Limb (tissue), 2 donors: ENCODE results near the gene ABITRAM.
"Not testable (repeated sequence)": the region's sequence is repeated elsewhere in the genome, so short reads cannot be mapped to it uniquely, and the experiment has no call there.

ENCODE experiments used
- DNase-seq, 2 donors: peaks; one replicate each; pipeline ENCODE4 v3.0.0-alpha.2; 2016; ENCODE audit errors: extremely low spot score in 2 of 2

The ABITRAM gene, protein sequence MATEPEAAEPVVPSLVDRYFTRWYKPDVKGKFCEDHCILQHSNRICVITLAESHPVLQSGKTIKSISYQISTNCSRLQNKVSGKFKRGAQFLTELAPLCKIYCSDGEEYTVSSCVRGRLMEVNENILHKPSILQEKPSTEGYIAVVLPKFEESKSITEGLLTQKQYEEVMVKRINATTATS

DNA sequence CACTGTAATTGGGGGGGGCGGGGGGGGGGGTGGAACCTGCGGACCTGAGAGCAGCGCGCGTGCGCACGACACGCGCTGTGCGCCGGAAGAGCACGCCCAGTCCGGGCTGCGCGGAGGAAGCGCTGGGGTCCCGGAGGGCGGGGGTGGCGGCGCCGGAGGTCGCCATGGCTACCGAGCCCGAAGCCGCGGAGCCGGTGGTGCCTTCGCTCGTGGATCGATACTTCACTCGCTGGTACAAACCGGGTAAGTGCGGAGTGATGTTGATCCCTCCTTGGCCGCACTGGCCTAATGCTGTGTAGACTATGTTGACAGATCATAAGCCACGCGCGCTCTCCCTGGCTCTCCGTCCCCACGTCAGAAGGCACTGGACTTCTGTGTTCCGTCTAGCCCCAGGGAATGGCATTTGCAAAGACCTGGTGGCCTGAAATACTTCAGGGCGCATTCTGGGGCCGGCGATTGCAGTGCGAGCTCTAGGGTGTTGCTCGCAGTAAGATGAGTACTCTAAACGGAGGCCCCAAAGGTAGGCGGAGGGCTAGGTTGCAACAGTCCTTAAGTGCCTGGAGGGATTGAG, at the start of gene ABITRAM:
ABITRAM (plus strand) TSS at position 78 of the 571 bp plus-strand sequence; CDS start at position 165, 87 bp downstream.
- DNase-seq, result peak in 1 of 2 donors; percentile 92

DNA sequence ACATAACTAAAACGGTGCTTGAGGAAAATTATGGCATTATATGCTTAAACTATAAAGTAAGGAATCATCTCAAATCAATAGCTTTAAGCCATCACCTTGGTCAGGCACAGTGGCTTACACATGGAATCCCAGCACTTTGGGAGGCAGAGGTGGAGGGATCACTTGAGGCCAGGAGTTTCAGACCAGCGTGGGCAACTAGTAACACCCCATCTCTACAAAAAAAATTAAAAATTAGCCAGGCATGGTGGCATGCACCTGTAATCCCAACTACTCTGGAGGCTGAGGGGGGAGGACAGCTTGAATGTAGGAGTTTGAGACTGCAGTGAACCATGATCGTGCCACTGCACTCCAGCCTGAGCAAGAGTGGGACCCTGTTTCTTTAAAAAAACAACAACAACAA, 49.5 kb upstream of the ABITRAM start:
- no peak for DNase-seq

DNA sequence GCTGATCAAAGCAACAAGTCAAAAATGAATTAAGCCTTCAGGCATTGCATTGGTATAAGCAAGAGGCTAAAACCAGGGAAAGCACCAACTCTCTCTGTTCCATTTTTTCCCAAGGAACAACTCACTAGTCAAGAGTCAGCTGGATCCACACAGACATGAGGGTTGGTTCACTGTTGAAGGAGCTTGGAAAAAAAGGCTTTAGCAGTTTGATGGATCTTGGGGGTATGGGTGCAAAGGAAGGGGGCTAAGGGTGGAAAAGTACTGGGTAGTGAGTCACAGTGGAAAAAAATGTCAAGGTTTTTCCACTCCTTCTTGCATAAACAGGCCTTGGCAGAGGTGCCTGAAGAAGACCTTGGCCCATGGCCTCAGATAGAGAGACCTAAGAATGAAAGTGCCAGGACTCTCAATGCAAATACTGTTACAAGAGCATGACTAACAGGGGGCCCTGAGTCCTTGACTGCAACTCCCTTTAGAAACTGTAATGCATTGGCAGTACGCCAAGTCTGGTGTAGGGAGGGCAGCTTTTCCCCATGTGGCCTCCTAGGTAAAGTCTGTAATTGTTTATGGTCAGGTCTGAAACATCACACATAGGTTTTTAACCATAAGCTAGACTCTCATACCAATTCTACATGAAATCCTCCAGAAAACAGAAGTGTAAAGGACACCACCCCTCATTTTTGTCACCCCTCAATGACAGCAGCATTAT, 48.4 kb upstream of the ABITRAM start:
- no peak for DNase-seq

DNA sequence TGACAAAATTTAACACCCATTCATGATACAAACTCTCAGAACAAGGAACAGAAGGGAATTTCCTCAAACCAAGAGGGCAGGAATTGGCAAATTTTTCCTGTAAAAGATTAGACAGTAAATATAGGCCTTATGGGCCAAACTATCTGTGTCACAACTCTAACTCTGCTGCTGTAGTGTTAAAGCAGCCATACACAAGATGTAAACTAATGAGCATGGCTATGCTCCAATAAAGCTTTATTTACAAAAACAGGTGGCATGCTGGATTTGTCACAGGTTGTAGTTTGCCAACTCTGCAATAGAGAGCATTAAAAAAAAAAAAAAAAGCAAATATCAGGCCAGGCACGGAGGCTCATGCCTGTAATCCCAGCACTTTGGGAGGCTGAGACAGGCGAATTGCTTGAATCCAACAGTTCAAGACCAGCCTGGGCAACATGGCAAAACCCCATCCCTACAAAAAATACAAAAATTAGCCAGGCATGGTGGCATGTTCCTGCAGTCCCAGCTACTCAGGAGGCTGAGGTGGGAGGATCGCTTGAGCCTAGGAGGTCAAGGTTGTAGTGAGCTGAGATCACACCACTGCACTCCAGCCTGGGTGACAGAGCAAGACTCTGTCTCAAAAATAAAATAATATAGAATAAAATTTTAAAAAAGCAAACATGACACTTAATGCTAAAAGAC, 47.5 kb upstream of the ABITRAM start:
- DNase-seq, result not testable (repeated sequence)

DNA sequence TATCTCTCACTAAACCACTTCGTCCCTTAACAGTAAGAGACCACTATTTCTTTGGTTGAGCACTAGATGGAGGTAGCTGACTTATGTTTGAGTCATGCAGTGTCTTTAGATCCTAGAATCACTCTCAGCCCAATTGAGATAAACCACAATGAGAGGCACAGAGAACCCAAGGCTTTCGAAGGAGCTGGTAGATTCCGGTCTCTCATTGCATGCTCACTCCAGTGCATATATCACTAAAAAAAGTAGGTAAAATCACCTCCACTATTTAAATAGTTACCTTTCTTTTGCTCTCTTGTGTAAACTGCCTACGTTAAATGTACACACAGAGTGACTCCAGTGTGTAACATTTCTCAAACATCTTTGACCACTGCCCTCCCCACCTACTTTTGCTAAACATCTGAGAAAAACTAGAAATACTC, 44.5 kb upstream of the ABITRAM start:
- DNase-seq, result peak in 1 of 2 donors; percentile 5

DNA sequence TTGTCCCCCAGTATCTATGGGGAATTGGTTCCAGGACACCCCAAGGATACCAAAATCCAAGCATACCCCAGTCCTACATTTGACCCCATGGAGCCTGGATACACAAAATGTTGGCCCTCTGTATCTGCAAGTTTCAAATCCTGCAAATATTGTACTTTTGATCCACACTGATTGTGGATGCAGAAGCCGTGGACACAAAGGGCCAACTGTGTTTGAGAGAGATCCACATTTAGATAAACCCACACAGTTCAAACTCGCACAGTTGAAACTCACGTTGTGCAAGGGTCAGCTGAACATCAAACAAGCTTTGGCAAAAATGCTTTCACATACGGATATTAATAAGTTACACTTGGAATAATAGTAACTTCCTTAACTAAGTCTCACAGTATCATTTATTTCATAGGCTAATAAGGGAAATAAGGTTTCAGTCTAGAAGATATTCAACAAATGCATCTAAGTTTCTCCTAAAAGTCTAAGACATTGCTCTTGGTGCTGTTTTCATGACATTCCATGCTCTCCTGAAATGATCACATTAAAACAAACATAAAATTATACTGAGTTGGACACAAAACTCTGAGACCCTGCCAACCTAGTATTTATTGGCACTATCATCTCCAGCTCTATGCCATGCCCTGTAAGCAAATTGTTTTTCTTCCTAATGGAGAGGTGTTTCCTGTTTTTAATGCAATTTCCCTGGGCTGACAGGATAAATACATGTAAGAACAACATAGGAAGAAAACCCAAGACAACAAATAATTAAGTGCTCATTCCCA, 39.8 kb upstream of the ABITRAM start:
- no peak for DNase-seq

DNA sequence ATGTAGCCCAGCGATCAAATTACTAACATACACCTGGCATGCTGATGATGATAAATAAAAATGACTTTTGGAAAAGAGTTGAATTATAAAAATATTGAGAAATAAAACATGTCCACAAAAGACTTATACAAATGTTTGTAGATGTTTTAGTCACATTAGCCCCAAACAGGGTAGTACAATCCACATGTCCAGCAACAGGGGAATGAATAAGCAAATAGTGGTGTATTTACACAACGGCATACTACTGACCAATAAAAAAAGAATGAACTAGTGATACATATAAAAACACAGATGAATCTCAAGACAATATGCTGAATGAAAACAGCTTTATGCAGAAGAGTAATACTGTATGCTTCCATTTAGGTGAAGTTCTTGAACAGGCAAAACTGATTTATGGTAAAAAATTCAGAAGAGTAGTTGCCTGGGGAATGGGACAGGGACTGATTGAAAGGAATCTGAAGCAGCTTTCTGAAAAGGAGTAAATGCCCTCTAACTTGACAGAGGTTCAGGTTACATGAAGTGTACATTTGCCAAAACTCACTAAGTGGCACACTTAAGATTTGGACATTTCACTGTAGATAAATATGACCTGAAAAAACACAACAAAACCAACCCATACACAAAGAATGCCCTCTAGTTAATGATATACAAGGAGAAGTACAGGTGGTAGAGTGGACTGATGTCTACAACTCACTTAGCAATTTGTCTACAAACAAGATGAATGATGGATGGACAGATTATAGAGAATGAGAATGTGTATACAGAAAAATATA, 36.7 kb upstream of the ABITRAM start:
- DNase-seq, result no peak

DNA sequence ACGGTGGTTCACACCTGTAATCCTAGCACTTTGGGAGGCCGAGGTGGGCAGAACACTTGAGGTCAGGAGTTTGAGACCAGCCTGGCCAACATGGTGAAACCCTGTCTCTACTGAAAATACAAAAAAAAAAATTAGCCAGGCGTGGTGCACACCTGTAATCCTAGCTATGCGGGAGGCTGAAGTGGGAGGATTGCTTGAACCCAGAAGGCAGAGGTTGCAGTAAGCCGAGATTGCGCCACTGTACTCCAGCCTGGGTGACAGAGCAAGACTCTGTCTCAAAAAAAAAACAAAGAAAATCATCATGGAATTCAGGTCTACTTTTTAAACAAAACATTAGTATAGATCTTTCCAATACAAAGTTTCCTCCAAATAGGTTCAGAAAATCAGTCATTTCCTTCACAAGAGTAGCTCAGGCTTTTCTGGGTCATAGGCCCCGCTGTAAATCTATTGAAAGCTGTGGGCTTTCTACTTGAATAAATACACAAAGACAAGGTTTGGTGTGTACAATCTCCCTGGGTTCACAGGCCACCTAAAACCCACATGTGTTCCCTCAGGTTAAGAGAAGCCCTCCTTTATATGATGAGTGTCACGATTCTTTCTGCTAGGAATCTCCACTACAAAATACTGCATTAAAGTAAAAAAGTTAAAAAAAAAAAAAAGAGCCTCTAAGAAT, 35.0 kb upstream of the ABITRAM start:
- DNase-seq, result not testable (repeated sequence)

DNA sequence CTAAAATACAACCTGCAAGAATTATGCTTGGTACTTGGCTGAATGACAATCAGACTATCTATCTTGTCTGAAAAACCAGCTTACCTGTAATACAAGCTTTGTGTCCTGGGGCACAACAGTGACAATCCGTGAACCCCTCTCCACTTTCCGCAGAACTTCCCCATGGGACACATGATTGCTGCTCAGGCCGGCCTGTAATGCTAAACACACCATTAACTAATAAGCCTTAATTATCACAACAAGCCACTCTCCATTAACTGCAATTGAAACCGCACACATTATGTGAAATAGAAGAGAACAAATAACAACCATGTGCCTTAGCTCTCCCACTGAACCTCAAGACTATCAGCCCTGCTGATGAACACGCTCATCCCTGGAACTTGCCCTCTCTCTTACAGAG, 34.0 kb upstream of the ABITRAM start:
- DNase-seq, result no peak

DNA sequence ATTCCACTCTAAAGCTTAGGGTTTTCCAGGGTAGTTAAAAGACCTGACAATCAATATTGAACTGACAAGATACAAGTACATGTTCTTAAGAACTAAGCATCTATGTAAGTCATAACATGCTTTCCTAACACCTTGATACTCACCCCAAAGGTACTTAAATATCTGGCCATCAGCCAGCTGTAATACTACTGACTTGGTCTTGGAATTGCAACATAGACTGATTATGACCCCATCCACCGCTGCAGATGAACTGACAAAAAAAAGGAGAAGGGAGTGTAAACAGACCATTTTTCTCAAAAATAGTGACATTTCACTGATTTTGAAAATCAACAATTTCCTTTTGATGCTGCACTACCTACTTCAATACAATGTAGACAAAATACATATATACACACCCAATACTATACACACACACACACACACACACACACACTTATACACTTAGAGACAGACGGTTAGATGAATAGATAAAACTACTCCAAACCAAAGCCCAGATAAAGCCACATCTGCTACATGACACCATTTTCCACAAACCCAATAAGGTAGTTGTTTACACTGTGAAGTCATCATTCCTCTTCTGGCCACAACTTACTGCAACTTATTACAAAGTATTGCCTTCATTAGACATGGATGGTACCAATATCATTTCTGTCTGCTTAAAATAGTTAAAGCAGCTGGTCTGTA, 30.6 kb upstream of the ABITRAM start:
- no peak for DNase-seq

DNA sequence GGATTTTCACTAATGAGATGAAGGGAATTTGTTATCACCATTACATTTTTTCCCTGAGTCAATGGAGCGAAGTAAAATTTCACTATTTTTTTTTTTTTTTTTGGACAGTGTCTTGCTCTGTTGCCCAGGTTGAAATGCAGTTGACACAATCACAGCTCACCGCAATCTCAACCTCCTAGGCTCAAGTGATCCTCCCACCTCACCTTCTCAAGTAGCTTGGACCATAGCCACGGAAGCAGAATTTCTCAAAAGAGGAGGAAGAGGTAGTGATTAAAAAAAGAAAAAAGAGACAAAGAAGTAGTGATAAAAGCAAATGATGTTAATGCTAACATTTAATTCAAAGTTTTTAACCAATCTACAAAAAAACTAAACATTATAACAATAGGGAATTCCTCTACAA, 30.0 kb upstream of the ABITRAM start:
- DNase-seq, result no peak

DNA sequence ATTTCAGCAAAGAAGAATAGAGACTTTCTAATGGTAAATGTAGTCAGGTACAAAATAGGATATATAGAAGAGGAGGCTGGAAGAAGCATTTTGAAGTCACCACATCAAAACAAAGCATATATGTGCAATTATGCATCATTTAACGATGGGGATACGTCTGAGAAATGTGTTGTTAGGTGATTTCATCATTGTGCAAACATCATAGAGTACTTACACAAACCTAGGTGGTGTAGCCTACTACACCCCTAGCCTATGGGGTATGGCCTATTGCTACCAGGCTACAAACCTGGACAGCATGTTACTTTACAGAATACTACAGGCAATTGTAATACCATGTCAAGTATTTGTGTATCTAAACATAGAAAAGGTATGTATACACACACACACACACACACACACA, 28.7 kb upstream of the ABITRAM start:
- no peak for DNase-seq

DNA sequence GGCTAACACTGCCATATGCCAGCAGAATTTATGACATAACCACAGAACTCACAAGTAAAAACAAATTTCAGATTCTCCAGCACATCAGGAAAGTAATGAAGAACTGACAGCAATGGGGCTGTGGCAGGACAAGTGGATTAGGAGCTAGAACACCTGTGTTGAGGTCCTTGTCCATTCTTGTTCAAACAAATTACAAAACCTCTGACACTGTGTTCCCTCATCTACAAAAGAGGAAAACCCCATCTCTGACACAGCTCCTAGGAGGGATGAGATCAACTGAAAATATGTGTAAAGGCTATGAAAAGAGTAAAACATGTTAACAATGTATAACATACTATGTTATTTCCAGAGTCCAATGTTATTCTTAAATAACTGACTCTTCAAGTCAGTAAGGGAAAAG, 23.8 kb upstream of the ABITRAM start:
- DNase-seq, result no peak

DNA sequence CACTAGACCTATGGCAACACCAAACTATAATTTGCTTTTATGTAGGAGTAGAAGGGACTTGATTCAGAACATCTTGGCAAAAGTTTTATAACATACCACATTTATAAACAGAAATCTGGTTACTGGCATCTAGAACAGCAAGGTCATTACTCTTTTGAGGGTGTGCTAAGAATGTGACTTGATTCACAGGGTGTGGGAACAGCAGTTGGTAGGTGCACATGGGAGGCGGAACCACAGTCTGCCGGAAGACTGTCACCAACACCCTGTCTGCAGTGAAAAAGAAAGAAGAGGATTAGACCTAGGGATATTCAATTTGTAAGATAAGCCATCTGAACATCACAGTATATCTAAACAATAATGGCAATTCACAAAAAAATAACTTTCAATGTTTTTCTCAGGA, 23.3 kb upstream of the ABITRAM start:
- DNase-seq, result no peak

DNA sequence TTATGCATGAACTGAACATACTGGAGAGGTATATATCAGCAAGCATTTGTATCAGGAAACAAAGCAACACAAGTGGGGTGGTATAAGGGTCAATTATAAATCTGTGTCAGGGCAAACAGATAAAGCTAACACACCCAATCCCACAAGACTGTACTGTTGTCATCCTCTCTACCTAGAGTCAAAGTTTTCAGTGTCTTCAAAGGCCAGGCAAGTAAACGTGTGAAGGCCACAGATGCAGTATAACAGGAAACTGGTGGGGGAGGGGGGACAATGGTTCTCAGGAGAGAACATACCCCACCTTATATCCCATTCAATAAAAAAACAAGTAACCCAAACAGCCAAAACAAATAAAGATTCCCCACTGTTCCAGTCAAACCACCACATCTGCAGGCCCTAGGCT, 22.4 kb upstream of the ABITRAM start:
- no peak for DNase-seq

DNA sequence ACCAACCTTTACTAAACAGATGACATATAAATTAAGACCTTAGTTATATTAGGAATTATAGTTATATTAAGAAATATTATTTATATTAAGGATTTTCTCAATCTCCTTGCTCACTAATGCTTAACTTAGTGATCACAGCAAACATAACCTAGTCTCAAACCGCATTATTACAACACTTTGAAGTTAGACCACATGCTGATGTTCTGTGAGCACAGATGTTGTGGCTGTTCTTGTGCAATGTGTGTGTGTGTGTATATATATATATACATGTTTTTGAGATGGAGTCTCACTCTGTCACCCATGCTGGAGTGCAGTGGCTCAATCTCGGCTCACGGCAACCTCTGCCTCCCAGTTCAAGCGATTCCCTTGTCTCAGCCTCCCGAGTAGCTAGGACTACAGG, 20.8 kb upstream of the ABITRAM start:
- DNase-seq, result no peak

DNA sequence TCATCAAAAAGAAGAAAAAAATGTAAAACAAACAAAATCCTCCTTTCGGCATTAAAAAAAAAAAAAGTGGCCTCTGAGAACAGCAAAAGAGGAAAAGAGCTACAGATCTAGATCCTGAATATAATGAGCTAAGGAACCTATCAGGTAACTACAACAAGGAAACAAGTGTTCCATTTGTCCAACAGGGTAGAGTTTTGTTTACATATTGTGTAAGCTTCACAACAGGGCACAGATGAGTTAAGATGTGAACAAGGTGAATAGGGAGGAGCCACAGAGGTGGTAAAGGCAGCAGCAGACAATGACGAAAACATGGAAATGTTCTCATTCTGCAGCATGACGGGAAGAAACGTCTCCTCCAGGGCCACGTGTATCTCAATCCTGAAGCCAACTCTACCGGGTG, 14.7 kb upstream of the ABITRAM start:
- DNase-seq, result no peak

DNA sequence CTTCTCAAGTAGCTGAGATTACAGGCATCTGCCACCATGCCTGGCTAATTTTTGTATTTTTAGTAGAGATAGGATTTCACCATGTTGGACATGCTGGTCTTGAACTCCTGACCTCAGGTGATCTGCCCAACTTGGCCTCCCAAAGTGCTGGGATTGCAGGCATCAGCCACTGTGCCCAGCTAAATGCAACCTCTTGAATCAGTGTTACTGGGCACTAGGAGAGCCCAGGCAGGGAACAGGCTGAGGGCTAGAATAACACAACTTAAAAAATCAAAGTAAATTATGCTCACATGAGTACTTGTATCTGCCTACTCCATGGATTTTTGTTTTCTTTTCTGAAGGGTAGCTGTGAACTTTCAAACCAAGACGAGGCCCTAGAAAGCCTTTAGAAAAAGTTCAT, 13.8 kb upstream of the ABITRAM start:
- DNase-seq, result not testable (repeated sequence)

DNA sequence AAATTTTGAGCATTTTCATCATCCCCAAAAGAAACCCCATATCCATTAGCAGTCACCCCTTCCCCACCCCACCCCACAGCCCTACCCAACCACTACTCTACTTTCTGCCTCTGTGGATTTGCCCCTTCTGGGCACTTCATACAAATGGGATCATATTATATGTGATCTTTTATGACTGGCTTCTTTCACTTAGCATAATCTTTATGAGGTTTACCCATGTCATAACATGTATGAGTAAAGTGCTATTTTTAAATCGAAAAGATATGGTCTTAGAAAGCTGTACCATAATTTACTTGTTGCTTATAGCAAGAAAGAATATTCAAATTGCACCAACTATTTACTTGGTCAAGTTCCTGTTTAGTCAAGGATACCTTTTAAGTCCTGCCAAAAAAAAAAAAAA, 13.0 kb upstream of the ABITRAM start:
- no peak for DNase-seq

DNA sequence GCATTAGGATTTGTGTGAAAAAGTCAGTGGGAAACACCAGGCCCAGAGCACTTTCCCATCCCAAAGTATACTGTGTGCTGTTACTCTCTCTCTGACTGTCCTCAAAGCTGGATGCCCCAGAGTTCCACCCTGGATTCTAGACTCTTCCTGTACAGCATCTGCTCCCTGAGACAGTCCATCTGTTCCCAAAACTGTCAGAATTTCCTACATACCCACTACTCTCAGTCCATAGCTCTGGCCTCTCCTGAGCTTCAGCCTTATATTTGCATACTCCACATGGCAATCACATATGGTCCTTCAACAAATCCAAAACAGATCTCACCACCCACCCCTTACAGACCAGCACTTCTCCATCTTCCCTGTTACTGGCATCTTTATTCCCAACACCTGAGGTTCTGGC, 9.7 kb upstream of the ABITRAM start:
- DNase-seq, result no peak
